ENCODE data around the gene ACKR2. TPM values are rescaled to one million over a fixed set of nuclear protein-coding genes. Genes with fewer than 3 reads are reported as not detected.
"Not testable (repeated sequence)": the region's sequence is repeated elsewhere in the genome, so short reads cannot be mapped to it uniquely, and the experiment has no call there.

ACKR2 gene
- total and polyA plus RNA-seq, 5 donors, result 1.2 to 2.4 (median 1.5) TPM

DNA sequence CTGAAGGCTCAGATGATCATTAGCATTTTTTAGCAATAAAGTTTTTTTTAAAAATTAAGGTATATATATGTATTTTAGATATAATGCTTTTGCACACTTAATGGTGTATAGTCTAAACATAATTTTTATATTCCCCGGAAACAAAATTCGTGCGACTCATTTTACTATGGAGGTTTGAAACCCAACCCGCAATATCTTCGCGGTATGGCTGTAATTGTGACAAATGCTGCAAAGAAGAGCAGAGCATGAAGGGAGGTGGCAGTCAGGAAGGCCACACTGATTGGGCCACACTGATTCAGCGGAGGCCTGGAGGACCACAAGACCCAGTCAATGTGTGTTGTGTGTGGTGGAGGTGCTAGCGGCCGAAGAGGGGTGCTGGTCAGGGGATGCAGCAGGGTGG is 70.9 kb downstream of the ACKR2 start:
- H3K27ac ChIP-seq (ENCODE audit: low read length), result no peak overlapping the region
- peak in 1 of 3 donors; percentile 54 for DNase-seq
- intact Hi-C loops (cut with DNase I), result loop anchor here (2.0 to 5.0 kb wide), 4 partner anchors 48 to 99 kb away; no protein-coding TSS in a partner anchor
- no peaks in the 10 kb centered on the region for H3K9me3 ChIP-seq (ENCODE audit: control insufficient read depth, low read length)
- 89% methylated on average over 9 of the region's 9 CpGs for WGBS
- H3K4me1 ChIP-seq (ENCODE audit: control insufficient read depth, insufficient read depth, low read length), result no peaks in the 10 kb centered on the region
- H3K4me3 ChIP-seq (ENCODE audit: low read length), result no peak overlapping the region
- no peak for ATAC-seq
- H3K27me3 ChIP-seq (ENCODE audit: control insufficient read depth, insufficient read depth), result no peaks in the 10 kb centered on the region

GRCh38 chr3:42880601-42881451 is 71.6 kb downstream of the ACKR2 start:
- H3K27me3 ChIP-seq (ENCODE audit: control insufficient read depth, insufficient read depth), result no peaks in the 10 kb centered on the region

DNA sequence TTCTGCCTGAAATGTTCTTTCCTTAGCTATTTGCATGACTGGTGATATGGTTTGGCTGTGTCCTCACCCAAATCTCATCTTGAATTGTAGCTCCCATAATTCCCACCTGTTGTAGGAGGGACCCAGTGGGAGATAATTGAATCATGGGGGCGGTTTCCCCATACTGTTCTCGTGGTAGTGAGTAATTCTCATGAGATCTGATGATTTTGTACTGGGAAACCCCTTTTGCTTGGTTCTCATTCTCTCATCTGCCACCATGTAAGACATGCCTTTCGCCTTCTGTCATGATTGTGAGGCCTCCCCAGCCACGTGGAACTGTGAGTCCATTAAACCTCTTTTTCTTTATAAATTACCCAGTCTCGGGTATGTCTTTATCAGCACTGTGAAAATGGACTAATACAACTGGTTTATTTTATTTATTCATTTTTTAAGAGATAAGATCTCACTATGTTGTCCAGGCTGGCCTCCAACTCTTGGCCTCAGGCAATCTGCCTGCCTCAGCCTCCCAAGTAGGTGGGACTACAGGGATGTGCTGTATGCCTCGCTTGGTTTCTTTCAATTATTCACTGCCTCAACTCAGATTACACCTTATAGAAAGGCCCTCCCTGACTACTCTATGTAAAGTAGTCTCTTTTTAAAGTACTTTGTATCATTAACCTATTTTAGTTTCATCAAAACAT is 74.1 kb downstream of the ACKR2 start:
- H3K27ac ChIP-seq (ENCODE audit: low read length); H3K9me3 ChIP-seq (ENCODE audit: control insufficient read depth, low read length); H3K4me1 ChIP-seq (ENCODE audit: control insufficient read depth, insufficient read depth, low read length); H3K4me3 ChIP-seq (ENCODE audit: low read length); DNase-seq; ATAC-seq; H3K27me3 ChIP-seq (ENCODE audit: control insufficient read depth, insufficient read depth): not testable (repeated sequence)
- 73% methylated on average over 6 of the region's 6 CpGs for WGBS
- intact Hi-C loops (cut with DNase I), result loop anchor here in 2 of 4 donors (5.0 kb wide), 2 partner anchors 51 to 101 kb away; no protein-coding TSS in a partner anchor

More at GRCh38 chr3:42880601-42881451, 71.6 kb downstream of the ACKR2 start:
- no peak overlapping the region for H3K27ac ChIP-seq (ENCODE audit: low read length)
- H3K9me3 ChIP-seq (ENCODE audit: control insufficient read depth, low read length), result no peaks in the 10 kb centered on the region
- DNase-seq, result peak; percentile 87 to 94 (median 94)
- ATAC-seq, result peak; percentile 98
- intact Hi-C loops (cut with DNase I), result loop anchor here (2.0 to 5.0 kb wide), 4 partner anchors 49 to 100 kb away; no protein-coding TSS in a partner anchor
- no peaks in the 10 kb centered on the region for H3K4me1 ChIP-seq (ENCODE audit: control insufficient read depth, insufficient read depth, low read length)
- 4% methylated on average over 61 of the region's 61 CpGs for WGBS
- H3K4me3 ChIP-seq (ENCODE audit: low read length), result peak overlapping the region; percentile 58

GRCh38 chr3:42884324-42884723 is 75.1 kb downstream of the ACKR2 start:
- H3K27me3 ChIP-seq (ENCODE audit: control insufficient read depth, insufficient read depth), result no peaks in the 10 kb centered on the region
- DNase-seq, result no peak
- H3K4me3 ChIP-seq (ENCODE audit: low read length), result no peak overlapping the region
- WGBS, result 77% methylated on average over 2 of the region's 2 CpGs
- no peaks in the 10 kb centered on the region for H3K9me3 ChIP-seq (ENCODE audit: control insufficient read depth, low read length)
- no peak overlapping the region for H3K27ac ChIP-seq (ENCODE audit: low read length)
- no peaks in the 10 kb centered on the region for H3K4me1 ChIP-seq (ENCODE audit: control insufficient read depth, insufficient read depth, low read length)
- ATAC-seq, result no peak
- intact Hi-C loops (cut with DNase I), result loop anchor here in 2 of 4 donors (5.0 kb wide), 2 partner anchors 52 to 102 kb away; no protein-coding TSS in a partner anchor

- 85% methylated on average over 1 of the region's 1 CpG for WGBS
- no peak for DNase-seq
- intact Hi-C loops (cut with DNase I), result no loop called here
- Histone ChIP-seq H3K27me3 (ENCODE audit: control insufficient read depth, insufficient read depth) (no peaks in the 10 kb centered on the region), H3K9me3 (ENCODE audit: control insufficient read depth, low read length) (no peaks in the 10 kb centered on the region), H3K4me3 (ENCODE audit: low read length) (no peak overlapping the region), H3K4me1 (ENCODE audit: control insufficient read depth, insufficient read depth, low read length) (no peaks in the 10 kb centered on the region), H3K27ac (ENCODE audit: low read length) (no peak overlapping the region)
- ATAC-seq, result no peak
Observed at GRCh38 chr3:42886294-42886822, 77.1 kb downstream of the ACKR2 start.

DNA sequence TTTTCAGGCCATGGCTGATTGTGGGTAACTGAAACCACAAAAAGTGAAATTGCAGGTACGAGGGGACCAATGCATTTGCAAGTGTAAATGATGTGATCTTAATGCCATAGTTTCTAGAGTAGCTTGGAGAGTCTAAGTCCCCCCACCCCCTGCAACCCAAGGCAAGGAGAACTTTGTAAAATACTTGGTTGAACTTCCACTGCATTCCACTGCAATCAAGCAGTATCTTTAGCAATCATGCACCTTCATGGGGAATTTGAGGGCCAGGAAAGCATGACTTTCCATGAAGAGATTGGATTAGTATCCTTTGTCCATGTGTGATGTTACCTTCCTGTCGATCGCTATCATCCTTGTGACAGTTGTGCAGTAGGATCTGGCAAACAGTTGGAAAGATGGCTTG is 77.8 kb downstream of the ACKR2 start:
- H3K9me3 ChIP-seq (ENCODE audit: control insufficient read depth, low read length), result no peaks in the 10 kb centered on the region
- H3K27me3 ChIP-seq (ENCODE audit: control insufficient read depth, insufficient read depth), result no peaks in the 10 kb centered on the region
- intact Hi-C loops (cut with DNase I), result no loop called here
- ATAC-seq, result no peak
- no peak for DNase-seq
- WGBS, result 77% methylated on average over 3 of the region's 3 CpGs
- no peaks in the 10 kb centered on the region for H3K4me1 ChIP-seq (ENCODE audit: control insufficient read depth, insufficient read depth, low read length)
- H3K4me3 ChIP-seq (ENCODE audit: low read length), result no peak overlapping the region
- no peak overlapping the region for H3K27ac ChIP-seq (ENCODE audit: low read length)

DNA sequence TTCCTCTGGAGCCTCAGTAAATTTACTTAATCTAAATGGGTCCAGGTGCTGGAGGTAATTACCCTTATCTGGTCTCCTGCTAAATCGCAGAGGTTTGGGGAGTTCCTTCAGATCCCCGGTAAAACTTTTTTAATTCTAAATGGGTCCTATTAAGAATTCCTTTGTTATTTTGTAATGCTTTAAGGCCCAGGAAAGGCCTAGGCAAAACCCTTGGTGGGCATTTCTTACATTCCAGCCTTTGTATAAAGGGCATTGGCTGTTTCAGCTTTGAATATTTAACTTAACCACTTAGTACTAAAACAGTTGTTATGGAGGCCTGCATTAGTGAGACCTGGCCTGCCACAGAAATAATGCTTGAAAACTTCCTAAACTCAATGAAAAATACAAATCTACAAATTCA is 81.8 kb downstream of the ACKR2 start:
- Histone ChIP-seq H3K9me3 (ENCODE audit: control insufficient read depth, low read length) (no peaks in the 10 kb centered on the region), H3K4me3 (ENCODE audit: low read length) (no peak overlapping the region), H3K27me3 (ENCODE audit: control insufficient read depth, insufficient read depth) (no peaks in the 10 kb centered on the region), H3K4me1 (ENCODE audit: control insufficient read depth, insufficient read depth, low read length) (no peaks in the 10 kb centered on the region), H3K27ac (ENCODE audit: low read length) (no peak overlapping the region)
- no peak for ATAC-seq
- no peak for DNase-seq
- intact Hi-C loops (cut with DNase I), result no loop called here
- WGBS, result 76% methylated on average over 2 of the region's 2 CpGs

DNA sequence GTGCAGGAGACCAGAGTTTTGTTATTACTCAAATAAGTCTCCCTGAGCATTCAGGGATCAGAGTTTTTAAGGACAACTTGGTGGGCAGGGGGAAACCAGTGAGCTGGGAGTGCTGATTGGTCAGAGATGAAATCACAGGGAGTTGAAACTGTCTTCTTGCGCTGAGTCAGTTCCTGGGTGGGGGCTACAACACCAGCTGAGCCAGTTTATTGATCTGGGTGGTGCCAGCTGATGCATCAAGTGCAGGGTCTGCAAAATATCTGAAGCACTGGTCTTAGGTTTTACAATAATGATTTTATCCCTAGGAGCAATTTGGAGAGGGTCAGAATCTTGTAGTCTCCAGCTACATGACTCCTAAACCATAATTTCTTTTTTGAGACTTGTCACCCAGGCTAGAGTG is 82.9 kb downstream of the ACKR2 start:
- no peak overlapping the region for H3K27ac ChIP-seq (ENCODE audit: low read length)
- intact Hi-C loops (cut with DNase I), result no loop called here
- 86% methylated on average over 1 of the region's 1 CpG for WGBS
- no peak for DNase-seq
- no peaks in the 10 kb centered on the region for H3K27me3 ChIP-seq (ENCODE audit: control insufficient read depth, insufficient read depth)
- no peaks in the 10 kb centered on the region for H3K9me3 ChIP-seq (ENCODE audit: control insufficient read depth, low read length)
- H3K4me3 ChIP-seq (ENCODE audit: low read length), result no peak overlapping the region
- H3K4me1 ChIP-seq (ENCODE audit: control insufficient read depth, insufficient read depth, low read length), result no peaks in the 10 kb centered on the region
- ATAC-seq, result no peak

DNA sequence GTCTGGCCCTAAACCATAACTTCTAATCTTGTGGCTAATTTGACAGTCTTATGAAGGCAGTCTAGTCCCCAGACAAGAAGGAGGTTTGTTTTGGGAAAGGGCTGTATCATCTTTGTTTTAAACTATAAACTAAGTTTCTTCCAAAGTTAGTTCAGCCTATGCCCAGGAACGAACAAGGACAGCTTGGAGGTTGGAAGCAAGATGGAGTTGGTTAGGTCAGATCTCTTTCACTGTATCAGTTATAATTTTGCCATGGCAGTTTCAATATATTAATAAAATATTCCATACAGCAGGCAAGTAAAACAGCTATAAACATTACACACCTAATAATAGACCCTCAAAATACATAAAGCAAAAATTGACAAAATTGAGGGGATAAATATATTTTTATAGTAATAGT is 83.6 kb downstream of the ACKR2 start:
- Histone ChIP-seq H3K4me1 (ENCODE audit: control insufficient read depth, insufficient read depth, low read length) (no peaks in the 10 kb centered on the region), H3K27ac (ENCODE audit: low read length) (no peak overlapping the region), H3K27me3 (ENCODE audit: control insufficient read depth, insufficient read depth) (no peaks in the 10 kb centered on the region), H3K4me3 (ENCODE audit: low read length) (no peak overlapping the region), H3K9me3 (ENCODE audit: control insufficient read depth, low read length) (no peaks in the 10 kb centered on the region)
- WGBS, result 75% methylated on average over 1 of the region's 1 CpG
- DNase-seq (no peak), ATAC-seq (no peak)
- intact Hi-C loops (cut with DNase I), result no loop called here

DNA sequence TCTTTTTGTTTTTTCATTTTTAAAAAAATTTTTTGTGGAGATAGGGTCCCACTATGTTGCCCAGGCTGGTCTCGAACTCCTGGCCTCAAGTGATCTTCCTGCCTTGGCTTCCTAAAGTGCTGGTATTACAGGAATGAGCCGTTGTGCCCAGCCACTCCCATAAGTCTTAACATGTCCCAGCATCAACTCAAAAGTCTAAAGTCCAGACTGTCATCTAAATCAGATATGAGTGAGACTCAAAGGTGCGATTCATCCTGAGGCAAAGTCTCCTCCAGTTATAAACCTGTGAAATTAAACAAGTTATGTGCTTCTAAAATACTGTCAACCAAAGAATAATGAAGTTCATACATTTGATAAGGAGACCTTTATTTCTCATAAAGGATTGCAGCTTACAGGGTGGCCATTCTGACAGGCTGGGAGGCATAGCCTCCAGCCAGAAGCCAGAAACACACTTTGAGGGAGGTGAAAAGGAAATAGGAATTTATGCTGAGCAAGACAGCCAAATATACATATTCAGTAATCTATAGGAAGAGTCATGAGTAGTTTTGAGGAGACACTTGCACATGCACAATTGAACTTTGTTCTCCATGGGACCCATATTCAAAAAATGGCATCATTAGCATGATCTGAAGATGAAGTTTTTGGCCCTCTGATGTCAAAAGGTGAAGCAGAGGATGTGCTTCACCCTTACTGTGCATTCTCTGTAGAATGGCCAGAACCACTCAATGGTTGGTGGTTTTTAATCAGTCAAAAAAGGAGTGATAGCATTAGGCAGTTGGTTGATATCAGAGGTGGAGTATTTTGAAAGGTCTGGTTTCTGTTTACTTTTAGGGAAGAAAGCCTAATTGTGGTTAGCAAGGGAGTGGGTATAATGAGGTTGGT is 85.7 kb downstream of the ACKR2 start:
- DNase-seq (no peak), ATAC-seq (no peak)
- no peaks in the 10 kb centered on the region for H3K27me3 ChIP-seq (ENCODE audit: control insufficient read depth, insufficient read depth)
- intact Hi-C loops (cut with DNase I), result no loop called here
- WGBS, result 84% methylated on average over 3 of the region's 3 CpGs
- no peaks in the 10 kb centered on the region for H3K4me1 ChIP-seq (ENCODE audit: control insufficient read depth, insufficient read depth, low read length)
- no peaks in the 10 kb centered on the region for H3K9me3 ChIP-seq (ENCODE audit: control insufficient read depth, low read length)
- no peak overlapping the region for H3K27ac ChIP-seq (ENCODE audit: low read length)
- no peak overlapping the region for H3K4me3 ChIP-seq (ENCODE audit: low read length)

Measured in right cardiac atrium (tissue), 5 donors.